MM.1S (cell line): ENCODE data around the gene AMZ1.

ENCODE experiments used
- DNase-seq: peaks from one replicate; pipeline ENCODE4 v3.0.0-alpha.2; 2015
- H2AFZ ChIP-seq: fragments of 300-600 bp; sonication (generic); 2 replicates; pipeline ENCODE4 v1.6.0; 2016; ENCODE audit warnings: antibody characterized with exemption, low read length
- H3F3A ChIP-seq: fragments of 300-600 bp; sonication (generic); 2 replicates; pipeline ENCODE4 v1.6.1; 2016; ENCODE audit warnings: mild to moderate bottlenecking, antibody characterized with exemption, low read length, moderate library complexity, mixed read lengths; ENCODE audit not compliant: insufficient read depth
- H3K27ac ChIP-seq: fragments of 300-600 bp; sonication (generic); 2 replicates; pipeline ENCODE4 v1.5.1; 2016; ENCODE audit warnings: mild to moderate bottlenecking, low read length
- H3K27me3 ChIP-seq: fragments of 300-600 bp; sonication (generic); replicated peaks from 2 replicates; pipeline ENCODE4 v1.6.0; 2016; ENCODE audit warnings: low read length; ENCODE audit not compliant: insufficient read depth
- H3K36me3 ChIP-seq: fragments of 300-600 bp; sonication (generic); replicated peaks from 2 replicates; pipeline ENCODE4 v1.6.1; 2016; ENCODE audit warnings: mild to moderate bottlenecking, low read length, mixed read lengths; ENCODE audit not compliant: insufficient read depth
- H3K4me1 ChIP-seq: fragments of 300-600 bp; sonication (generic); 2 replicates; pipeline ENCODE4 v1.6.1; 2016; ENCODE audit warnings: low read length, mixed read lengths
- H3K4me2 ChIP-seq: fragments of 300-600 bp; sonication (generic); 2 replicates; pipeline ENCODE4 v1.6.0; 2016; ENCODE audit warnings: low read depth, low read length
- H3K4me3 ChIP-seq: fragments of 300-600 bp; sonication (generic); 2 replicates; pipeline ENCODE4 v1.5.1; 2016; ENCODE audit warnings: low read length, mixed read lengths
- H3K79me2 ChIP-seq: fragments of 300-600 bp; sonication (generic); 2 replicates; pipeline ENCODE4 v1.6.1; 2016; ENCODE audit warnings: mixed run types, low read length, mixed read lengths
- H3K9ac ChIP-seq: fragments of 300-600 bp; sonication (generic); 2 replicates; pipeline ENCODE4 v1.6.1; 2016; ENCODE audit warnings: low read length, mixed read lengths
- H3K9me2 ChIP-seq: fragments of 300-600 bp; sonication (generic); replicated peaks from 2 replicates; pipeline ENCODE4 v1.6.1; 2016; ENCODE audit warnings: mild to moderate bottlenecking, low read length, mixed read lengths; ENCODE audit not compliant: insufficient read depth
- H3K9me3 ChIP-seq: fragments of 300-600 bp; sonication (generic); replicated peaks from 2 replicates; pipeline ENCODE4 v1.6.1; 2016; ENCODE audit warnings: mild to moderate bottlenecking, low read length, mixed read lengths; ENCODE audit not compliant: insufficient read depth
- H4K20me1 ChIP-seq: fragments of 300-600 bp; sonication (generic); 2 replicates; pipeline ENCODE4 v1.6.1; 2016; ENCODE audit warnings: mild to moderate bottlenecking, low read length, moderate library complexity, mixed read lengths; ENCODE audit not compliant: insufficient read depth
- CTCF ChIP-seq: fragments of 300-600 bp; sonication (generic); IDR thresholded peaks from 2 replicates; pipeline ENCODE4 v1.5.1; 2016; ENCODE audit warnings: antibody characterized with exemption, low read length, mixed read lengths
- EZH2 ChIP-seq: fragments of 300-600 bp; sonication (generic); optimal IDR thresholded peaks from 2 replicates; pipeline ENCODE3; 2017; ENCODE audit warnings: low read depth, mild to moderate bottlenecking, antibody characterized with exemption, low read length, mixed read lengths
- EZH2phosphoT487 ChIP-seq: fragments of 300-600 bp; sonication (generic); IDR thresholded peaks from 2 replicates; pipeline ENCODE4 v1.6.1; 2018; ENCODE audit warnings: antibody characterized with exemption, low read length

AMZ1 gene

GRCh38 chr7:2754912-2755311, 66.9 kb downstream of the AMZ1 start:
- Histone ChIP-seq H3K9me3 (no peaks in the 10 kb centered on the region), H3K36me3 (no peaks in the 10 kb centered on the region), H3F3A (peaks cover 17% of the 10 kb centered on the region), H2AFZ (no peak overlapping the region), H3K9ac (no peak overlapping the region), H3K79me2 (no peaks in the 10 kb centered on the region), H3K27ac (no peak overlapping the region), H3K27me3 (no peaks in the 10 kb centered on the region), H3K4me2 (no peak overlapping the region), H3K9me2 (no peaks in the 10 kb centered on the region), H4K20me1 (no peaks in the 10 kb centered on the region), H3K4me1 (peaks cover 17% of the 10 kb centered on the region), H3K4me3 (no peak overlapping the region)
- DNase-seq = no peak
- TF ChIP-seq CTCF (no peak), EZH2 (no peak), EZH2phosphoT487 (no peak)

GRCh38 chr7:2755531-2755930, 67.5 kb downstream of the AMZ1 start:
- DNase-seq = no peak
- no peaks in the 10 kb centered on the region for H3K9me3 ChIP-seq
- H3K9me2 ChIP-seq = no peaks in the 10 kb centered on the region
- H3K4me2 ChIP-seq = no peak overlapping the region
- no peak overlapping the region for H3K9ac ChIP-seq
- H3K27ac ChIP-seq = no peak overlapping the region
- peaks cover 17% of the 10 kb centered on the region for H3K4me1 ChIP-seq
- no peaks in the 10 kb centered on the region for H3K27me3 ChIP-seq
- no peak overlapping the region for H2AFZ ChIP-seq
- no peaks in the 10 kb centered on the region for H3K79me2 ChIP-seq
- H3K36me3 ChIP-seq = no peaks in the 10 kb centered on the region
- H4K20me1 ChIP-seq = no peaks in the 10 kb centered on the region
- no peak for TF ChIP-seq EZH2phosphoT487
- TF ChIP-seq CTCF = no peak
- no peak for TF ChIP-seq EZH2
- H3F3A ChIP-seq = peaks cover 17% of the 10 kb centered on the region
- H3K4me3 ChIP-seq = no peak overlapping the region

GRCh38 chr7:2757361-2757903, 69.4 kb downstream of the AMZ1 start:
- H3K36me3 ChIP-seq = no peaks in the 10 kb centered on the region
- H3K4me1 ChIP-seq = peaks cover 17% of the 10 kb centered on the region
- no peaks in the 10 kb centered on the region for H3K9me2 ChIP-seq
- H2AFZ ChIP-seq = peak overlapping the region; percentile 40; the same call in 1 of the 2 replicates
- H3K4me2 ChIP-seq = peak overlapping the region; percentile 82
- peak overlapping the region; percentile 67 for H3K9ac ChIP-seq
- TF ChIP-seq CTCF = no peak
- TF ChIP-seq EZH2phosphoT487 = no peak
- no peak for TF ChIP-seq EZH2
- peaks cover 17% of the 10 kb centered on the region for H3F3A ChIP-seq
- no peaks in the 10 kb centered on the region for H4K20me1 ChIP-seq
- no peaks in the 10 kb centered on the region for H3K9me3 ChIP-seq
- peak; percentile 74 for DNase-seq
- no peaks in the 10 kb centered on the region for H3K79me2 ChIP-seq
- H3K27ac ChIP-seq = peak overlapping the region; percentile 97
- no peaks in the 10 kb centered on the region for H3K27me3 ChIP-seq
- peak overlapping the region; percentile 17 for H3K4me3 ChIP-seq
